ENCODE results near the gene KRTCAP2.
"Not testable (repeated sequence)": the region's sequence is repeated elsewhere in the genome, so short reads cannot be mapped to it uniquely, and the experiment has no call there.

The KRTCAP2 gene

GRCh38 chr1:155167166-155168104, 5.7 kb downstream of the KRTCAP2 start:
- peak; percentile 66 for DNase-seq

- DNase-seq, result no peak
Measured at GRCh38 chr1:155166471-155167165, 6.5 kb downstream of the KRTCAP2 start.

- DNase-seq, result no peak
Measured at GRCh38 chr1:155166051-155166470, 7.0 kb downstream of the KRTCAP2 start.

GRCh38 chr1:155164625-155165024, 8.5 kb downstream of the KRTCAP2 start:
- not testable (repeated sequence) for DNase-seq

GRCh38 chr1:155163785-155164184, 9.3 kb downstream of the KRTCAP2 start:
- DNase-seq, result not testable (repeated sequence)

GRCh38 chr1:155162631-155163030, 10.5 kb downstream of the KRTCAP2 start:
- not testable (repeated sequence) for DNase-seq

GRCh38 chr1:155160128-155160527, 13.0 kb downstream of the KRTCAP2 start:
- no peak for DNase-seq

- no peak for DNase-seq
Measured at GRCh38 chr1:155158991-155159390, 14.1 kb downstream of the KRTCAP2 start.

GRCh38 chr1:155155996-155156643, 17.0 kb downstream of the KRTCAP2 start:
- not testable (repeated sequence) for DNase-seq

- DNase-seq, result no peak
Measured at GRCh38 chr1:155145491-155145890, 27.6 kb downstream of the KRTCAP2 start.

- no peak for DNase-seq
Measured at GRCh38 chr1:155141749-155142148, 31.4 kb downstream of the KRTCAP2 start.

- DNase-seq, result no peak
Measured at GRCh38 chr1:155140630-155140953, 32.5 kb downstream of the KRTCAP2 start.

- peak; percentile 76 for DNase-seq
Measured at GRCh38 chr1:155139895-155140629, 33.0 kb downstream of the KRTCAP2 start, which contains the start of gene DPM3. DPM3 (minus strand) TSS chr1:155140531; CDS start chr1:155140240, 291 bp downstream.

- no peak for DNase-seq
Measured at GRCh38 chr1:155137154-155137949, 35.8 kb downstream of the KRTCAP2 start.

- no peak for DNase-seq
Measured at GRCh38 chr1:155136748-155137147, 36.4 kb downstream of the KRTCAP2 start.

GRCh38 chr1:155135415-155136028, 37.6 kb downstream of the KRTCAP2 start, which contains the start of gene SLC50A1:
SLC50A1 (plus strand) TSS chr1:155135852; CDS start chr1:155135912, 60 bp downstream.
- peak; percentile 94 for DNase-seq

GRCh38 chr1:155134880-155135414, 38.2 kb downstream of the KRTCAP2 start:
- peak; percentile 99 for DNase-seq

- no peak for DNase-seq
Measured at GRCh38 chr1:155134322-155134721, 38.8 kb downstream of the KRTCAP2 start.

- DNase-seq, result no peak
Measured at GRCh38 chr1:155133799-155134281, 39.3 kb downstream of the KRTCAP2 start.

- no peak for DNase-seq
Measured at GRCh38 chr1:155131856-155132255, 41.2 kb downstream of the KRTCAP2 start.

GRCh38 chr1:155131285-155131684, 41.8 kb downstream of the KRTCAP2 start:
- no peak for DNase-seq
